ENCODE measurements around the gene GLYR1.

The GLYR1 gene

GRCh38 chr16:4891097-4891885, 44.2 kb upstream of the GLYR1 start:
- H3K4me1 ChIP-seq, result peaks cover 0 to 10% (median 0%) of the 10 kb centered on the region in 10 experiments; a peak in 1 of 20 replicates
- no peaks in the 10 kb centered on the region for H3K27me3 ChIP-seq
- no peak overlapping the region for H3K27ac ChIP-seq
- no peaks in the 10 kb centered on the region for H3K9me3 ChIP-seq (replicated peaks in 1 of 11)
- peaks cover under 1 to 23% (median 16%) of the 10 kb centered on the region in 11 experiments; a peak in 20 of 22 replicates for H3K36me3 ChIP-seq
- H3K9ac ChIP-seq, result no peak overlapping the region
- no peak overlapping the region for H3K4me2 ChIP-seq
- TF ChIP-seq Cebpa-rat (IDR thresholded peaks at IDR 0.05), result no peak
- H4K20me1 ChIP-seq, result peaks cover 0 to 57% (median 10%) of the 10 kb centered on the region in 11 experiments; a peak in 10 of 22 replicates
- no peak overlapping the region for H3K4me3 ChIP-seq

- H3K9me3 ChIP-seq (replicated peaks in 1 of 11), result no peaks in the 10 kb centered on the region
- peaks cover 0 to 10% (median 0%) of the 10 kb centered on the region in 10 experiments; a peak in 1 of 20 replicates for H3K4me1 ChIP-seq
- H3K27ac ChIP-seq, result no peak overlapping the region
- no peak overlapping the region for H3K4me2 ChIP-seq
- H3K4me3 ChIP-seq, result no peak overlapping the region
- TF ChIP-seq Cebpa-rat (IDR thresholded peaks at IDR 0.05), result no peak
- peaks cover 7 to 29% (median 22%) of the 10 kb centered on the region in 11 experiments for H3K36me3 ChIP-seq
- H3K27me3 ChIP-seq, result no peaks in the 10 kb centered on the region
- no peak overlapping the region for H3K9ac ChIP-seq
- H4K20me1 ChIP-seq, result peaks cover 0 to 63% (median 15%) of the 10 kb centered on the region in 11 experiments; a peak in 10 of 22 replicates
Measured at GRCh38 chr16:4890686-4891085, 43.6 kb upstream of the GLYR1 start.

- Histone ChIP-seq H3K4me1 (peaks cover 0 to 10% (median 0%) of the 10 kb centered on the region in 10 experiments; a peak in 1 of 20 replicates), H3K9ac (no peak overlapping the region), H3K36me3 (peaks cover 13 to 36% (median 28%) of the 10 kb centered on the region in 11 experiments), H4K20me1 (peaks cover 0 to 63% (median 15%) of the 10 kb centered on the region in 11 experiments; a peak in 10 of 22 replicates), H3K27me3 (no peaks in the 10 kb centered on the region), H3K4me2 (no peak overlapping the region), H3K27ac (no peak overlapping the region), H3K9me3 (replicated peaks in 1 of 11) (no peaks in the 10 kb centered on the region), H3K4me3 (no peak overlapping the region)
- no peak for TF ChIP-seq Cebpa-rat (IDR thresholded peaks at IDR 0.05)
Measured at GRCh38 chr16:4890026-4890425, 42.9 kb upstream of the GLYR1 start.

- no peak overlapping the region for H3K4me2 ChIP-seq
- peaks cover 0 to 10% (median 0%) of the 10 kb centered on the region in 10 experiments; a peak in 1 of 20 replicates for H3K4me1 ChIP-seq
- peaks cover 0 to 73% (median 25%) of the 10 kb centered on the region in 11 experiments; a peak in 14 of 22 replicates for H4K20me1 ChIP-seq
- no peak for TF ChIP-seq Cebpa-rat (IDR thresholded peaks at IDR 0.05)
- no peaks in the 10 kb centered on the region for H3K9me3 ChIP-seq (replicated peaks in 1 of 11)
- no peaks in the 10 kb centered on the region for H3K27me3 ChIP-seq
- H3K4me3 ChIP-seq, result no peak overlapping the region
- H3K27ac ChIP-seq, result no peak overlapping the region
- H3K9ac ChIP-seq, result no peak overlapping the region
- H3K36me3 ChIP-seq, result peaks cover 28 to 50% (median 43%) of the 10 kb centered on the region in 11 experiments
Measured at GRCh38 chr16:4888428-4889135, 41.5 kb upstream of the GLYR1 start.

- Histone ChIP-seq H3K9me3 (replicated peaks in 1 of 11) (no peaks in the 10 kb centered on the region), H3K27ac (no peak overlapping the region), H3K27me3 (no peaks in the 10 kb centered on the region), H3K4me1 (no peaks in the 10 kb centered on the region), H4K20me1 (peaks cover 0 to 75% (median 40%) of the 10 kb centered on the region in 11 experiments; a peak in 15 of 22 replicates), H3K36me3 (peaks cover 52 to 75% (median 65%) of the 10 kb centered on the region in 11 experiments), H3K9ac (no peak overlapping the region), H3K4me2 (no peak overlapping the region), H3K4me3 (no peak overlapping the region)
- no peak for TF ChIP-seq Cebpa-rat (IDR thresholded peaks at IDR 0.05)
Measured at GRCh38 chr16:4886151-4886550, 39.1 kb upstream of the GLYR1 start.

- Histone ChIP-seq H3K9ac (no peak overlapping the region), H4K20me1 (peaks cover 0 to 72% (median 43%) of the 10 kb centered on the region in 11 experiments; a peak in 15 of 22 replicates), H3K4me1 (no peaks in the 10 kb centered on the region), H3K36me3 (peaks cover 61 to 81% (median 75%) of the 10 kb centered on the region in 11 experiments), H3K4me2 (no peak overlapping the region), H3K4me3 (no peak overlapping the region), H3K27me3 (no peaks in the 10 kb centered on the region), H3K9me3 (replicated peaks in 1 of 11) (no peaks in the 10 kb centered on the region), H3K27ac (no peak overlapping the region)
- no peak for TF ChIP-seq Cebpa-rat (IDR thresholded peaks at IDR 0.05)
Measured at GRCh38 chr16:4884972-4885874, 38.1 kb upstream of the GLYR1 start.

- Histone ChIP-seq H4K20me1 (peaks cover 0 to 74% (median 47%) of the 10 kb centered on the region in 11 experiments; a peak in 15 of 22 replicates), H3K4me1 (no peaks in the 10 kb centered on the region), H3K9ac (no peak overlapping the region), H3K4me2 (no peak overlapping the region), H3K27me3 (no peaks in the 10 kb centered on the region), H3K36me3 (peaks cover 71 to 91% (median 85%) of the 10 kb centered on the region in 11 experiments), H3K9me3 (replicated peaks in 1 of 11) (no peaks in the 10 kb centered on the region), H3K4me3 (no peak overlapping the region), H3K27ac (no peak overlapping the region)
- no peak for TF ChIP-seq Cebpa-rat (IDR thresholded peaks at IDR 0.05)
Measured at GRCh38 chr16:4884209-4884608, 37.1 kb upstream of the GLYR1 start.

GRCh38 chr16:4883501-4883900, 36.4 kb upstream of the GLYR1 start:
- no peak for TF ChIP-seq Cebpa-rat (IDR thresholded peaks at IDR 0.05)
- no peak overlapping the region for H3K4me2 ChIP-seq
- H3K27me3 ChIP-seq, result no peaks in the 10 kb centered on the region
- H3K27ac ChIP-seq, result no peak overlapping the region
- H3K4me3 ChIP-seq, result no peak overlapping the region
- no peaks in the 10 kb centered on the region for H3K9me3 ChIP-seq (replicated peaks in 1 of 11)
- peaks cover 0 to 81% (median 47%) of the 10 kb centered on the region in 11 experiments; a peak in 16 of 22 replicates for H4K20me1 ChIP-seq
- no peak overlapping the region for H3K9ac ChIP-seq
- peaks cover 78 to 98% (median 92%) of the 10 kb centered on the region in 11 experiments for H3K36me3 ChIP-seq
- no peaks in the 10 kb centered on the region for H3K4me1 ChIP-seq
